ENCODE results near the gene SLC22A1. TPM values are rescaled to one million over a fixed set of nuclear protein-coding genes. Genes with fewer than 3 reads are reported as not detected.

SLC22A1 gene
- total and polyA plus RNA-seq, 4 donors = 0.79 to 1,107 (median 439) TPM

GRCh38 chr6:160178271-160178670 lies 56.7 kb downstream of the SLC22A1 start:
- WGBS = 89% methylated on average over 5 of the region's 5 CpGs
- no peak for DNase-seq (ENCODE audit: low spot score)
- no peaks in the 10 kb centered on the region for H3K9me3 ChIP-seq (ENCODE audit: control insufficient read depth in 4 of 4, low read length in 3 of 4)
- no peaks in the 10 kb centered on the region for H3K36me3 ChIP-seq (ENCODE audit: control insufficient read depth in 4 of 4, insufficient read depth in 3 of 4, low read depth in 1 of 4, low read length in 3 of 4)
- no peaks in the 10 kb centered on the region for H3K27me3 ChIP-seq (ENCODE audit: control insufficient read depth in 4 of 4, insufficient read depth in 4 of 4, low read length in 3 of 4)
- H3K4me1 ChIP-seq (ENCODE audit: control insufficient read depth in 4 of 4, insufficient read depth in 4 of 4, low read length in 3 of 4) = no peaks in the 10 kb centered on the region
- H3K27ac ChIP-seq (ENCODE audit: low read depth in 1 of 2, low read length in 2 of 2) = no peak overlapping the region
- H3K4me3 ChIP-seq (ENCODE audit: low read depth in 1 of 3, low read length in 3 of 3) = no peak overlapping the region
- H3K9ac ChIP-seq (ENCODE audit: low read depth in 1 of 2, low read length in 2 of 2) = no peak overlapping the region
- TF ChIP-seq TAF1 (conservative IDR thresholded peaks at IDR 0.05) (no peak), MAX (IDR thresholded peaks at IDR 0.05) (no peak)

- H3K4me3 ChIP-seq (ENCODE audit: low read depth in 1 of 3, low read length in 3 of 3) = no peak overlapping the region
- DNase-seq (ENCODE audit: low spot score) = no peak
- no peaks in the 10 kb centered on the region for H3K36me3 ChIP-seq (ENCODE audit: control insufficient read depth in 4 of 4, insufficient read depth in 3 of 4, low read depth in 1 of 4, low read length in 3 of 4)
- H3K9me3 ChIP-seq (ENCODE audit: control insufficient read depth in 4 of 4, low read length in 3 of 4) = no peaks in the 10 kb centered on the region
- H3K27me3 ChIP-seq (ENCODE audit: control insufficient read depth in 4 of 4, insufficient read depth in 4 of 4, low read length in 3 of 4) = no peaks in the 10 kb centered on the region
- H3K4me1 ChIP-seq (ENCODE audit: control insufficient read depth in 4 of 4, insufficient read depth in 4 of 4, low read length in 3 of 4) = no peaks in the 10 kb centered on the region
- no peak overlapping the region for H3K9ac ChIP-seq (ENCODE audit: low read depth in 1 of 2, low read length in 2 of 2)
- TF ChIP-seq FOXA2 (IDR thresholded peaks at IDR 0.05) (no peak), HNF4A (conservative IDR thresholded peaks at IDR 0.05) (no peak), GABPA (IDR thresholded peaks at IDR 0.05 in 1 of 2, conservative IDR thresholded peaks at IDR 0.05 in 1 of 2) (no peak), TAF1 (conservative IDR thresholded peaks at IDR 0.05) (no peak), SP1 (IDR thresholded peaks at IDR 0.05) (no peak), NR2F2 (IDR thresholded peaks at IDR 0.05) (no peak), CTCF (IDR thresholded peaks at IDR 0.05; ENCODE audit: low read depth, low read length, missing input control) (no peak)
- no peak overlapping the region for H3K27ac ChIP-seq (ENCODE audit: low read depth in 1 of 2, low read length in 2 of 2)
- 77% methylated on average over 1 of the region's 1 CpG for WGBS
Measured at GRCh38 chr6:160180706-160181105, 59.1 kb downstream of the SLC22A1 start.

GRCh38 chr6:160188773-160189172 lies 67.2 kb downstream of the SLC22A1 start:
- H3K27me3 ChIP-seq (ENCODE audit: control insufficient read depth in 4 of 4, insufficient read depth in 4 of 4, low read length in 3 of 4) = no peaks in the 10 kb centered on the region
- WGBS = 84% methylated on average over 1 of the region's 1 CpG
- no peaks in the 10 kb centered on the region for H3K36me3 ChIP-seq (ENCODE audit: control insufficient read depth in 4 of 4, insufficient read depth in 3 of 4, low read depth in 1 of 4, low read length in 3 of 4)
- no peak overlapping the region for H3K4me3 ChIP-seq (ENCODE audit: low read depth in 1 of 3, low read length in 3 of 3)
- H3K9ac ChIP-seq (ENCODE audit: low read depth in 1 of 2, low read length in 2 of 2) = no peak overlapping the region
- TF ChIP-seq HNF4G (IDR thresholded peaks at IDR 0.05) (no peak), RAD21 (IDR thresholded peaks at IDR 0.05) (no peak), MAX (IDR thresholded peaks at IDR 0.05) (no peak), SP1 (IDR thresholded peaks at IDR 0.05) (no peak), FOXA2 (IDR thresholded peaks at IDR 0.05) (no peak), RXRA (IDR thresholded peaks at IDR 0.05) (no peak), FOXA1 (IDR thresholded peaks at IDR 0.05) (no peak), YY1 (IDR thresholded peaks at IDR 0.05) (no peak), NR2F2 (IDR thresholded peaks at IDR 0.05) (no peak), EGR1 (IDR thresholded peaks at IDR 0.05; ENCODE audit: low read depth in 2 of 2) (no peak), JUND (IDR thresholded peaks at IDR 0.05) (no peak), REST (IDR thresholded peaks at IDR 0.05) (no peak), CTCF (IDR thresholded peaks at IDR 0.05; ENCODE audit: low read depth, low read length, missing input control) (no peak), TAF1 (conservative IDR thresholded peaks at IDR 0.05) (no peak)
- peaks cover 0 to 4% (median 0%) of the 10 kb centered on the region in 4 donors for H3K9me3 ChIP-seq (ENCODE audit: control insufficient read depth in 4 of 4, low read length in 3 of 4)
- no peaks in the 10 kb centered on the region for H3K4me1 ChIP-seq (ENCODE audit: control insufficient read depth in 4 of 4, insufficient read depth in 4 of 4, low read length in 3 of 4)
- H3K27ac ChIP-seq (ENCODE audit: low read depth in 1 of 2, low read length in 2 of 2) = no peak overlapping the region
- DNase-seq (ENCODE audit: low spot score) = no peak
